H9 (cell line): ENCODE data around the gene FADD. TPM values are rescaled to one million over a fixed set of nuclear protein-coding genes. Genes with fewer than 3 reads are reported as not detected.

Experiments
- DNase-seq: peaks from one replicate; pipeline ENCODE4 v3.0.0-alpha.2; 2017
- H2AFZ ChIP-seq: one replicate; pipeline ENCODE4 v1.6.1; 2013; ENCODE audit warnings: mild to moderate bottlenecking, low read length, control low read depth, moderate library complexity
- H2AK5ac ChIP-seq: 2 replicates; pipeline ENCODE4 v1.6.1; 2013; ENCODE audit warnings: low read length, control low read depth, mixed read lengths; ENCODE audit not compliant: insufficient read length
- H2BK120ac ChIP-seq: one replicate; pipeline ENCODE4 v1.6.1; 2013; ENCODE audit warnings: low read depth, mild to moderate bottlenecking, low read length, control low read depth, inconsistent platforms; ENCODE audit not compliant: poor library complexity, severe bottlenecking
- H2BK12ac ChIP-seq: 2 replicates; pipeline ENCODE4 v1.6.1; 2013; ENCODE audit warnings: low read length, control low read depth, mixed read lengths, low read depth; ENCODE audit not compliant: insufficient read length
- H2BK15ac ChIP-seq: 2 replicates; pipeline ENCODE4 v1.6.1; 2013; ENCODE audit warnings: low read depth, low read length, control low read depth
- H2BK20ac ChIP-seq: one replicate; pipeline ENCODE4 v1.6.1; 2013; ENCODE audit warnings: low read depth, mild to moderate bottlenecking, low read length, control low read depth, inconsistent platforms; ENCODE audit not compliant: poor library complexity, severe bottlenecking
- H2BK5ac ChIP-seq: 2 replicates; pipeline ENCODE4 v1.6.1; 2013; ENCODE audit warnings: low read length, control low read depth, mixed read lengths; ENCODE audit not compliant: insufficient read length
- H3K14ac ChIP-seq: 2 replicates; pipeline ENCODE4 v1.6.1; 2013; ENCODE audit warnings: low read length, control low read depth; ENCODE audit not compliant: insufficient read depth
- H3K18ac ChIP-seq: 2 replicates; pipeline ENCODE4 v1.6.1; 2013; ENCODE audit warnings: low read depth, mild to moderate bottlenecking, mixed read lengths, low read length, control low read depth; ENCODE audit not compliant: insufficient read length
- H3K23ac ChIP-seq: 2 replicates; pipeline ENCODE4 v1.6.1; 2013; ENCODE audit warnings: low read length, control low read depth, mixed read lengths, low read depth; ENCODE audit not compliant: insufficient read length
- H3K23me2 ChIP-seq: 2 replicates; pipeline ENCODE4 v1.6.1; 2013; ENCODE audit warnings: low read depth, mild to moderate bottlenecking, mixed read lengths, low read length, control low read depth; ENCODE audit not compliant: insufficient read length, poor library complexity, severe bottlenecking
- H3K27ac ChIP-seq: 2 replicates; pipeline ENCODE4 v1.5.1; 2013; ENCODE audit warnings: low read length, control low read depth, mixed read lengths, low read depth; ENCODE audit not compliant: insufficient read length
- H3K27me3 ChIP-seq: 2 replicates; pipeline ENCODE4 v1.6.1; 2013; ENCODE audit warnings: low read length, control low read depth, inconsistent platforms; ENCODE audit not compliant: insufficient read depth
- H3K4ac ChIP-seq: 2 replicates; pipeline ENCODE4 v1.6.1; 2013; ENCODE audit warnings: low read depth, mild to moderate bottlenecking, control low read depth, inconsistent platforms, low read length, moderate library complexity
- H3K4me1 ChIP-seq: 2 replicates; pipeline ENCODE4 v1.6.1; 2013; ENCODE audit warnings: low read length, control low read depth, inconsistent platforms; ENCODE audit not compliant: insufficient read depth
- H3K4me2 ChIP-seq: 2 replicates; pipeline ENCODE4 v1.6.1; 2013; ENCODE audit warnings: low read length, control low read depth, mixed read lengths; ENCODE audit not compliant: insufficient read length, insufficient read depth
- H3K56ac ChIP-seq: 2 replicates; pipeline ENCODE4 v1.6.1; 2013; ENCODE audit warnings: low read depth, mild to moderate bottlenecking, mixed read lengths, low read length, control low read depth; ENCODE audit not compliant: insufficient read length
- H3K79me1 ChIP-seq: 2 replicates; pipeline ENCODE4 v1.6.1; 2013; ENCODE audit warnings: low read depth, mild to moderate bottlenecking, moderate library complexity, low read length, control low read depth, inconsistent platforms; ENCODE audit not compliant: insufficient read depth, poor library complexity, severe bottlenecking
- H3K79me2 ChIP-seq: 2 replicates; pipeline ENCODE4 v1.6.1; 2013; ENCODE audit warnings: low read length, control low read depth, inconsistent platforms; ENCODE audit not compliant: insufficient read depth
- H3K9ac ChIP-seq: 2 replicates; pipeline ENCODE4 v1.6.1; 2013; ENCODE audit warnings: low read length, control low read depth, mixed read lengths; ENCODE audit not compliant: insufficient read length; ENCODE audit errors: extremely low read depth
- H3K9me3 ChIP-seq: one replicate; pipeline ENCODE4 v1.6.1; 2013; ENCODE audit warnings: low read depth, low read length, inconsistent platforms; ENCODE audit not compliant: control insufficient read depth
- H3T11ph ChIP-seq: one replicate; pipeline ENCODE4 v1.6.1; 2013; ENCODE audit warnings: mild to moderate bottlenecking, low read length, control low read depth, inconsistent platforms
- H4K20me1 ChIP-seq: one replicate; pipeline ENCODE4 v1.6.1; 2013; ENCODE audit not compliant: control insufficient read depth, insufficient read length, insufficient read depth
- H4K5ac ChIP-seq: 2 replicates; pipeline ENCODE4 v1.6.1; 2013; ENCODE audit warnings: low read depth, mild to moderate bottlenecking, mixed read lengths, low read length, control low read depth; ENCODE audit not compliant: insufficient read length
- H4K8ac ChIP-seq: replicated peaks from 2 replicates; pipeline ENCODE4 v1.6.1; 2013; ENCODE audit warnings: low read length, control low read depth, mixed read lengths, low read depth; ENCODE audit not compliant: insufficient read length
- H4K91ac ChIP-seq: 2 replicates; pipeline ENCODE4 v1.6.1; 2013; ENCODE audit warnings: low read depth, mild to moderate bottlenecking, moderate library complexity, mixed read lengths, low read length, control low read depth; ENCODE audit not compliant: insufficient read length
- H3K27ac Mint-ChIP-seq, 3 experiments: 2 replicates in 2 of 3; 3 replicates in 1 of 3; pipeline ENCODE4 v1.8.0; 2020 to 2021; ENCODE audit warnings: mixed read lengths in 3 of 3, mild to moderate bottlenecking in 1 of 3, moderate library complexity in 1 of 3
- H3K27me3 Mint-ChIP-seq: 2 replicates; pipeline ENCODE4 v1.8.0; 2021; ENCODE audit warnings: low read depth, mild to moderate bottlenecking, moderate library complexity, mixed read lengths
- H3K36me3 Mint-ChIP-seq, 3 experiments: 2 replicates in 2 of 3; 3 replicates in 1 of 3; pipeline ENCODE4 v1.8.0; 2020 to 2021; ENCODE audit warnings: low read depth in 3 of 3, mixed read lengths in 3 of 3; ENCODE audit not compliant: insufficient read depth in 1 of 3
- H3K4me1 Mint-ChIP-seq, 2 experiments: 2 replicates each; pipeline ENCODE4 v1.8.0; 2020; ENCODE audit warnings: mixed read lengths in 2 of 2
- H3K4me3 Mint-ChIP-seq, 2 experiments: 2 replicates in 1 of 2; 3 replicates in 1 of 2; pipeline ENCODE4 v1.8.0; 2020 to 2021; ENCODE audit warnings: mild to moderate bottlenecking in 2 of 2, mixed read lengths in 2 of 2, moderate library complexity in 1 of 2
- H3K9me3 Mint-ChIP-seq, 2 experiments: 2 replicates in 1 of 2; 3 replicates in 1 of 2; pipeline ENCODE4 v1.8.0; 2020; ENCODE audit warnings: mild to moderate bottlenecking in 2 of 2, mixed read lengths in 2 of 2, moderate library complexity in 1 of 2
- WGBS: extraction: QIAGEN DNeasy Blood & Tissue Kit; methylation state at CpG from one replicate; pipeline ENCODE4 v1.1.7; 2013; ENCODE audit warnings: missing lambda C conversion rate, low lambda C conversion rate, mixed read lengths; ENCODE audit not compliant: insufficient read length; ENCODE audit errors: extremely low coverage; 5-methylcytosine and 5-hydroxymethylcytosine counted together
- total RNA-seq: library from RNA; stranded (reverse); gene quantifications from 2 replicates; pipeline ENCODE4 v1.2.1, GENCODE V29; 2021
- TF ChIP-seq, protein P1 (sequence below): fragments of 200-600 bp; sonication (generic); conservative IDR thresholded peaks from 3 replicates; pipeline ENCODE4 v1.8.0; 2021; ENCODE audit warnings: antibody characterized with exemption, mild to moderate bottlenecking

FADD gene
- total RNA-seq, 1 experiment from 2014 or later: 51.1 TPM

GRCh38 chr11:70210530-70210929 is 7.4 kb downstream of the FADD start:
- Histone ChIP-seq H3K23me2 (no peaks in the 10 kb centered on the region), H2BK12ac (no peak overlapping the region), H3K79me2 (peaks cover 6% of the 10 kb centered on the region), H3K18ac (no peak overlapping the region), H2BK20ac (no peak overlapping the region), H4K5ac (no peak overlapping the region), H3K79me1 (peaks cover 3% of the 10 kb centered on the region), H3K4me2 (no peak overlapping the region), H3K56ac (no peak overlapping the region), H2AK5ac (no peak overlapping the region), H2BK15ac (no peak overlapping the region), H3K27me3 (no peaks in the 10 kb centered on the region), H2BK120ac (no peak overlapping the region), H2AFZ (no peak overlapping the region), H2BK5ac (no peak overlapping the region), H3K23ac (no peak overlapping the region), H3K4me1 (peaks cover 3% of the 10 kb centered on the region; the same call in 1 of the 2 replicates), H3K27ac (no peak overlapping the region), H4K20me1 (no peaks in the 10 kb centered on the region), H4K91ac (no peak overlapping the region), H3T11ph (no peak overlapping the region), H3K4ac (no peak overlapping the region), H4K8ac (no peak overlapping the region), H3K9me3 (no peaks in the 10 kb centered on the region), H3K14ac (no peak overlapping the region), H3K9ac (no peak overlapping the region)
- DNase-seq: no peak
- Mint-ChIP-seq H3K9me3 (no peaks in the 10 kb centered on the region), H3K4me3 (no peak overlapping the region), H3K27me3 (no peaks in the 10 kb centered on the region), H3K36me3 (peaks cover 18 to 41% (median 38%) of the 10 kb centered on the region in 3 experiments), H3K4me1 (peaks cover 26 to 37% of the 10 kb centered on the region in 2 experiments), H3K27ac (no peak overlapping the region)
- TF ChIP-seq, protein P1, sequence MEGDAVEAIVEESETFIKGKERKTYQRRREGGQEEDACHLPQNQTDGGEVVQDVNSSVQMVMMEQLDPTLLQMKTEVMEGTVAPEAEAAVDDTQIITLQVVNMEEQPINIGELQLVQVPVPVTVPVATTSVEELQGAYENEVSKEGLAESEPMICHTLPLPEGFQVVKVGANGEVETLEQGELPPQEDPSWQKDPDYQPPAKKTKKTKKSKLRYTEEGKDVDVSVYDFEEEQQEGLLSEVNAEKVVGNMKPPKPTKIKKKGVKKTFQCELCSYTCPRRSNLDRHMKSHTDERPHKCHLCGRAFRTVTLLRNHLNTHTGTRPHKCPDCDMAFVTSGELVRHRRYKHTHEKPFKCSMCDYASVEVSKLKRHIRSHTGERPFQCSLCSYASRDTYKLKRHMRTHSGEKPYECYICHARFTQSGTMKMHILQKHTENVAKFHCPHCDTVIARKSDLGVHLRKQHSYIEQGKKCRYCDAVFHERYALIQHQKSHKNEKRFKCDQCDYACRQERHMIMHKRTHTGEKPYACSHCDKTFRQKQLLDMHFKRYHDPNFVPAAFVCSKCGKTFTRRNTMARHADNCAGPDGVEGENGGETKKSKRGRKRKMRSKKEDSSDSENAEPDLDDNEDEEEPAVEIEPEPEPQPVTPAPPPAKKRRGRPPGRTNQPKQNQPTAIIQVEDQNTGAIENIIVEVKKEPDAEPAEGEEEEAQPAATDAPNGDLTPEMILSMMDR: no peak
- no CpG with 5 or more reads among the region's 5 CpGs for WGBS
